IMR-90 (cell line): ENCODE data around the gene DYNLT5. TPM values are rescaled to one million over a fixed set of nuclear protein-coding genes. Genes with fewer than 3 reads are reported as not detected.

ENCODE experiments used
- ATAC-seq: fragments of 200-7000 bp; cut with Tn5 transposase; 2 replicates; pipeline ENCODE4 v1.9.1; 2020; ENCODE audit warnings: low read depth, mild to moderate bottlenecking, moderate library complexity
- BruUV-seq: library from RNA; stranded (reverse); fragments of 400-500 nt; replicated peaks from 2 replicates; lab custom pipeline; 2021; lab: Mats Ljungman, UMichigan
- CTCF ChIA-PET: fragments of 300-600 bp; formaldehyde crosslinking; extraction: SDS; loops from one replicate; lab custom pipeline; 2021; ENCODE audit warnings: antibody characterized with exemption; lab: Yijun Ruan, JAX
- POLR2A ChIA-PET: fragments of 300-600 bp; sonication (Branson Sonifier 250); formaldehyde crosslinking; loops from one replicate; lab custom pipeline; 2022; ENCODE audit warnings: antibody characterized with exemption; ENCODE audit not compliant: unreplicated experiment; lab: Charles Lee
- DNase-seq: peaks from one replicate; pipeline ENCODE4 v3.0.0; 2013
- H2AFZ ChIP-seq: replicated peaks from 2 replicates; pipeline ENCODE3; 2013; ENCODE audit warnings: low read length, mild to moderate bottlenecking; ENCODE audit not compliant: poor library complexity
- H2AK5ac ChIP-seq: 2 replicates; pipeline ENCODE4 v1.6.1; 2013; ENCODE audit warnings: low read depth, low read length, inconsistent platforms
- H2AK9ac ChIP-seq: replicated peaks from 2 replicates; pipeline ENCODE3; 2013; ENCODE audit warnings: mild to moderate bottlenecking, low read depth, low read length, moderate library complexity; ENCODE audit not compliant: poor library complexity
- H2BK120ac ChIP-seq: 2 replicates; pipeline ENCODE4 v1.6.1; 2013; ENCODE audit warnings: low read depth, low read length, inconsistent platforms
- H2BK15ac ChIP-seq: 3 replicates; pipeline ENCODE4 v1.6.1; 2013; ENCODE audit warnings: low read depth, low read length, inconsistent platforms
- H2BK20ac ChIP-seq: 2 replicates; pipeline ENCODE4 v1.6.1; 2013; ENCODE audit warnings: low read depth, mild to moderate bottlenecking, inconsistent platforms, low read length, moderate library complexity
- H2BK5ac ChIP-seq: 2 replicates; pipeline ENCODE4 v1.6.1; 2013; ENCODE audit warnings: mild to moderate bottlenecking, low read depth, low read length, inconsistent platforms; ENCODE audit not compliant: poor library complexity, severe bottlenecking
- H3K14ac ChIP-seq: replicated peaks from 2 replicates; pipeline ENCODE4 v1.6.1; 2013; ENCODE audit warnings: low read depth, low read length, inconsistent platforms
- H3K18ac ChIP-seq: 2 replicates; pipeline ENCODE4 v1.6.1; 2013; ENCODE audit warnings: low read depth, low read length, control low read depth
- H3K23ac ChIP-seq: 2 replicates; pipeline ENCODE4 v1.6.1; 2013; ENCODE audit warnings: low read depth, low read length, inconsistent platforms
- H3K27ac ChIP-seq: 2 replicates; pipeline ENCODE4 v1.5.1; 2013; ENCODE audit warnings: mild to moderate bottlenecking, control low read depth, low read length; ENCODE audit not compliant: insufficient read depth
- H3K27me3 ChIP-seq: 2 replicates; pipeline ENCODE4 v1.6.1; 2013; ENCODE audit warnings: low read length; ENCODE audit not compliant: control insufficient read depth, insufficient read depth
- H3K36me3 ChIP-seq: 2 replicates; pipeline ENCODE4 v1.6.1; 2013; ENCODE audit warnings: low read length, mixed read lengths; ENCODE audit not compliant: control insufficient read depth, insufficient read depth
- H3K4ac ChIP-seq: 2 replicates; pipeline ENCODE4 v1.6.1; 2013; ENCODE audit warnings: low read depth, low read length, inconsistent platforms
- H3K4me1 ChIP-seq: 2 replicates; pipeline ENCODE4 v1.6.1; 2013; ENCODE audit warnings: low read length, mixed read lengths; ENCODE audit not compliant: control insufficient read depth, insufficient read depth
- H3K4me2 ChIP-seq: 2 replicates; pipeline ENCODE4 v1.6.1; 2013; ENCODE audit warnings: low read depth, mild to moderate bottlenecking, control low read depth, low read length, moderate library complexity
- H3K4me3 ChIP-seq: 2 replicates; pipeline ENCODE4 v1.5.1; 2013; ENCODE audit warnings: low read depth, mild to moderate bottlenecking, control low read depth, low read length, moderate library complexity; ENCODE audit not compliant: insufficient read depth
- H3K56ac ChIP-seq: 2 replicates; pipeline ENCODE4 v1.6.1; 2013; ENCODE audit warnings: low read length, inconsistent platforms; ENCODE audit not compliant: insufficient read depth; ENCODE audit errors: extremely low read depth
- H3K79me1 ChIP-seq, 2 experiments: 2 replicates each; pipeline ENCODE4 v1.6.1; 2013; ENCODE audit warnings: low read length in 2 of 2, inconsistent platforms in 1 of 2, low read depth in 1 of 2
- H3K9ac ChIP-seq: 2 replicates; pipeline ENCODE4 v1.6.1; 2013; ENCODE audit warnings: low read depth, low read length, control low read depth
- H3K9me1 ChIP-seq: 2 replicates; pipeline ENCODE4 v1.6.1; 2013; ENCODE audit warnings: low read length, inconsistent platforms; ENCODE audit not compliant: insufficient read depth
- H3K9me3 ChIP-seq: 2 replicates; pipeline ENCODE4 v1.6.1; 2013; ENCODE audit warnings: low read length; ENCODE audit not compliant: control insufficient read depth, insufficient read depth
- H4K20me1 ChIP-seq: 2 replicates; pipeline ENCODE4 v1.6.1; 2013; ENCODE audit warnings: low read length, inconsistent platforms; ENCODE audit not compliant: insufficient read depth
- H4K5ac ChIP-seq: 2 replicates; pipeline ENCODE4 v1.6.1; 2013; ENCODE audit warnings: mild to moderate bottlenecking, low read depth, low read length, control low read depth
- H4K8ac ChIP-seq, 2 experiments: 2 replicates each; pipeline ENCODE4 v1.6.1; 2013; ENCODE audit warnings: low read depth in 2 of 2, low read length in 2 of 2, control low read depth in 1 of 2, inconsistent platforms in 1 of 2
- H4K91ac ChIP-seq: 2 replicates; pipeline ENCODE4 v1.6.1; 2013; ENCODE audit warnings: low read depth, low read length, inconsistent platforms; ENCODE audit not compliant: insufficient read depth
- BHLHE40 ChIP-seq: fragments of 150-350 bp; IDR thresholded peaks from 2 replicates; pipeline ENCODE4 v1.6.1; 2016; ENCODE audit warnings: mild to moderate bottlenecking, low read depth, low read length
- CEBPB ChIP-seq: IDR thresholded peaks from 2 replicates; pipeline ENCODE4 v1.6.1; 2012; ENCODE audit warnings: low read depth, low read length, improper control_type of control experiment
- CHD1 ChIP-seq: IDR thresholded peaks from 2 replicates; pipeline ENCODE4 v1.6.1; 2012; ENCODE audit warnings: low read depth, low read length, improper control_type of control experiment
- ELK1 ChIP-seq: fragments of 150-350 bp; IDR thresholded peaks from 2 replicates; pipeline ENCODE4 v1.6.1; 2016; ENCODE audit warnings: low read depth, mild to moderate bottlenecking, low read length, moderate library complexity, borderline replicate concordance
- FOS ChIP-seq: fragments of 150-350 bp; IDR thresholded peaks from 2 replicates; pipeline ENCODE4 v1.6.1; 2016; ENCODE audit warnings: low read depth, low read length
- POLR2A ChIP-seq: IDR thresholded peaks from 2 replicates; pipeline ENCODE4 v1.6.1; 2012; ENCODE audit warnings: mild to moderate bottlenecking, low read depth, low read length
- RAD21 ChIP-seq: IDR thresholded peaks from 2 replicates; pipeline ENCODE4 v1.6.1; 2012; ENCODE audit warnings: low read length, improper control_type of control experiment
- RCOR1 ChIP-seq: IDR thresholded peaks from 2 replicates; pipeline ENCODE4 v1.6.1; 2012; ENCODE audit warnings: mild to moderate bottlenecking, low read length, improper control_type of control experiment; ENCODE audit not compliant: insufficient replicate concordance
- RFX5 ChIP-seq: IDR thresholded peaks from 2 replicates; pipeline ENCODE4 v1.8.0; 2012; ENCODE audit warnings: low read depth, mild to moderate bottlenecking, low read length, moderate library complexity
- SMC3 ChIP-seq: fragments of 150-350 bp; IDR thresholded peaks from 2 replicates; pipeline ENCODE4 v1.6.1; 2016; ENCODE audit warnings: low read depth, mild to moderate bottlenecking, antibody characterized with exemption, low read length, moderate library complexity
- WGBS, 2 experiments: methylation state at CpG; one replicate each; pipeline versions ENCODE4 v1.1.5 to v1.1.7; 2013; ENCODE audit warnings: missing lambda C conversion rate in 2 of 2; ENCODE audit not compliant: insufficient read length in 1 of 2; ENCODE audit errors: extremely low coverage in 2 of 2; 5-methylcytosine and 5-hydroxymethylcytosine counted together
- dilution Hi-C: fragments of 300-500 bp; cut with HindIII; formaldehyde crosslinking; loops from one replicate; pipeline ENCODE4 v1.14.3; 2018; ENCODE audit warnings: low sequenced_read_pairs; ENCODE audit not compliant: unreplicated experiment
- in situ Hi-C: fragments of 300-500 bp; cut with MboI; formaldehyde crosslinking; loops from 3 replicates; pipeline ENCODE4 v1.14.3; 2019; ENCODE audit warnings: low sequenced_read_pairs, inconsistent platforms, mixed read lengths
- intact Hi-C: fragments of 100-400 bp; cut with micrococcal nuclease; formaldehyde crosslinking; loops from 2 replicates; pipeline ENCODE4 v1.10.0; 2022
- polyA plus RNA-seq, 3 experiments: library from polyadenylated mRNA; depleted of rRNA; stranded (reverse); fragments of >200 nt; gene quantifications; 2 replicates each; pipeline ENCODE4 v1.2.3, GENCODE V29; 2012; ENCODE audit warnings: low replicate concordance in 1 of 3
- total RNA-seq: library from RNA; depleted of rRNA; stranded (reverse); fragments of >200 nt; gene quantifications from 2 replicates; pipeline ENCODE4 v1.2.3, GENCODE V29; 2012

DYNLT5 gene
- total and polyA plus RNA-seq, 2 of the 4 experiments (the other 2 are of a cell fraction): 0.12 to 0.18 TPM

GRCh38 chr1:66774438-66774837 lies 22.2 kb downstream of the DYNLT5 start:
- Histone ChIP-seq H4K8ac (no peak overlapping the region), H2BK120ac (no peak overlapping the region), H3K9me3 (no peaks in the 10 kb centered on the region), H2BK5ac (no peak overlapping the region), H3K27ac (no peak overlapping the region), H2BK20ac (no peak overlapping the region), H3K4ac (no peak overlapping the region), H3K56ac (no peak overlapping the region), H2AK5ac (no peak overlapping the region), H3K4me1 (no peaks in the 10 kb centered on the region), H2BK15ac (no peak overlapping the region), H2AK9ac (no peak overlapping the region), H3K9me1 (no peaks in the 10 kb centered on the region), H3K79me1 (no peaks in the 10 kb centered on the region), H3K27me3 (peaks cover 9% of the 10 kb centered on the region), H4K5ac (no peak overlapping the region), H3K14ac (no peak overlapping the region), H3K18ac (no peak overlapping the region), H3K36me3 (no peaks in the 10 kb centered on the region), H3K4me3 (no peak overlapping the region), H3K23ac (no peak overlapping the region), H4K91ac (no peak overlapping the region), H3K4me2 (no peak overlapping the region), H2AFZ (no peak overlapping the region), H3K9ac (no peak overlapping the region), H4K20me1 (no peaks in the 10 kb centered on the region)
- no CpG with 5 or more reads among the region's 2 CpGs for WGBS, 2 experiments
- intact Hi-C loops (no loop called here), dilution Hi-C loops (no loop called here), in situ Hi-C loops (loop anchor here (25.0 kb wide), 1 partner anchor 713 kb away; no protein-coding TSS in a partner anchor)
- ChIA-PET POLR2A (no interaction called here), CTCF (interaction anchor here (0.6 to 1.4 kb wide), 2 partner anchors 127 to 374 kb away, joined by 3 to 4 read pairs; no protein-coding TSS in a partner anchor)
- no TSS peak for BruUV-seq
- no peak for DNase-seq
- ATAC-seq: no peak
- TF ChIP-seq CEBPB: no peak
- no peak for TF ChIP-seq CHD1
- TF ChIP-seq ELK1: no peak
- TF ChIP-seq RFX5: no peak
- TF ChIP-seq FOS: no peak
- TF ChIP-seq POLR2A: no peak
- TF ChIP-seq BHLHE40: no peak
- TF ChIP-seq SMC3: no peak
- TF ChIP-seq RCOR1: no peak
- no peak for TF ChIP-seq RAD21
